Measurements from ENCODE around the gene C14orf180.

The C14orf180 gene

DNA sequence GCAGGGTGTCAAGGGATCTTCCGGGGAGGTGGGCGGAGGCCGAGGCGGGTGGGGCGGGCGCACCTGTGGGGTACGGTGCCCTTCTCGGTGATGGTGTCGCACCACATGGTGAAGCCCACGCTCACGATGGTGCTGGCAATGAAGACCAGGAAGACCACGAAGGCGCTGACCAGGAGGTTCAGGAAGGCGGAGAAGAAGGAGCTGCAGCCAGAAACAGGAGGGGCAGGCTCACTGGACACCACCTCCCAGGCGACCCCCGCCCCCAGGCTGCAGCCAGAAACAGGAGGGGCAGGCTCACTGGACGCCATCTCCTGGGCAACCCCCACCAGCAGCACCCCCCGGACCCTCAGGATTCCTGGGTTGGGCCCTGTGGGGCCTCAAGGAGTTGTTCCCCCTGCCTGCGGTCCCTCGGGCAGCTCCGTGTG, 17.4 kb downstream of the C14orf180 start:
- no peak for TF ChIP-seq KLF16 (tag by site-specific recombination; IDR thresholded peaks at IDR 0.05)
- no peak for TF ChIP-seq SETDB1 (IDR thresholded peaks at IDR 0.05; ENCODE audit: insufficient read length, low read length)
- no peak for TF ChIP-seq SP3 (tag by site-specific recombination; IDR thresholded peaks at IDR 0.05)
- TF ChIP-seq ZBTB11 (tag by site-specific recombination; conservative IDR thresholded peaks at IDR 0.05; ENCODE audit: low read depth), result no peak
- no peak for TF ChIP-seq ZNF266 (tag by site-specific recombination; IDR thresholded peaks at IDR 0.05; ENCODE audit: low read depth)
- no peak for TF ChIP-seq KLF1 (tag by site-specific recombination; IDR thresholded peaks at IDR 0.05)
- no peak for TF ChIP-seq ZNF19 (tag by site-specific recombination; IDR thresholded peaks at IDR 0.05; ENCODE audit: low read depth)
- TF ChIP-seq RBAK (tag by site-specific recombination; IDR thresholded peaks at IDR 0.05), result no peak
- TF ChIP-seq ZNF776 (tag by site-specific recombination; IDR thresholded peaks at IDR 0.05; ENCODE audit: borderline replicate concordance), result no peak
- TF ChIP-seq, protein P1, sequence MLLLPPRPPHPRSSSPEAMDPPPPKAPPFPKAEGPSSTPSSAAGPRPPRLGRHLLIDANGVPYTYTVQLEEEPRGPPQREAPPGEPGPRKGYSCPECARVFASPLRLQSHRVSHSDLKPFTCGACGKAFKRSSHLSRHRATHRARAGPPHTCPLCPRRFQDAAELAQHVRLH (tag by site-specific recombination; IDR thresholded peaks at IDR 0.05), result no peak
- TF ChIP-seq ZNF571 (tag by site-specific recombination; IDR thresholded peaks at IDR 0.05), result no peak
- TF ChIP-seq ZNF16 (tag by site-specific recombination; IDR thresholded peaks at IDR 0.05; ENCODE audit: low read depth), result no peak
- no peak for TF ChIP-seq ZNF513 (tag by site-specific recombination; IDR thresholded peaks at IDR 0.05)
- TF ChIP-seq ZNF292 (tag by site-specific recombination; IDR thresholded peaks at IDR 0.05; ENCODE audit: borderline replicate concordance, low read depth), result no peak
- no peak for TF ChIP-seq ZNF404 (tag by site-specific recombination; IDR thresholded peaks at IDR 0.05)
- no peak for TF ChIP-seq ZNF660 (tag by site-specific recombination; IDR thresholded peaks at IDR 0.05)
- no peak for TF ChIP-seq ZNF426 (tag by site-specific recombination; IDR thresholded peaks at IDR 0.05)
- no peak for TF ChIP-seq ZEB2 (tag by site-specific recombination; IDR thresholded peaks at IDR 0.05)
- H3K4me1 ChIP-seq (ENCODE audit: control insufficient read depth, insufficient read depth, low read length), result no peaks in the 10 kb centered on the region
- H3K4me3 ChIP-seq (ENCODE audit: low read depth, low read length), result no peak overlapping the region
- no peaks in the 10 kb centered on the region for H3K9me3 ChIP-seq (ENCODE audit: control insufficient read depth, insufficient read depth, low read depth, low read length)
- POLR2A ChIA-PET, result no interaction called here
- CTCF ChIA-PET, result no interaction called here
- no peak overlapping the region for H3K27ac ChIP-seq (ENCODE audit: extremely low read depth, low read depth, low read length)
- H3K36me3 ChIP-seq (ENCODE audit: control insufficient read depth in 2 of 2, insufficient read depth in 1 of 2, low read length in 2 of 2), result no peaks in the 10 kb centered on the region

DNA sequence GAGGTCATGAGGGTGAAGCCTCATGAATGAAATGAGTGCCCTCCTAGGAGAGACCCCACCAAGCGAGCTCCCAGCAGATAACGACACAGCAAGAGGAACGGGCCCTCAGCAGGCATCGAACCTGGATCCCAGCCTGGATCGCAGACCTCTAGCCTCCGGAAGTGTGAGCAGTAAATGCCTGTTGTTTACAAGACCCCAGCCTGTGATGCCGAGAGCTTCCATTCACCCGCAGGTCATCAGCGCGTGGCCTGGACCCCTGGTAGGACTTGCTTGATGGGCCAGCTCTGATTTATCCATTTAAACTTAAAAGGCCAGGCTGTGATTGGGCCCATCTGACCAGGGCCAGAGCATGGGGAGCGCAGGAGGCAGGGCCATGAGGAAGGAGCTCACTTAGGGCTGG, 18.0 kb downstream of the C14orf180 start:
- Histone ChIP-seq H3K4me3 (ENCODE audit: low read depth, low read length) (no peak overlapping the region), H3K4me1 (ENCODE audit: control insufficient read depth, insufficient read depth, low read length) (no peaks in the 10 kb centered on the region), H3K36me3 (ENCODE audit: control insufficient read depth in 2 of 2, insufficient read depth in 1 of 2, low read length in 2 of 2) (no peaks in the 10 kb centered on the region), H3K27ac (ENCODE audit: extremely low read depth, low read depth, low read length) (no peak overlapping the region), H3K9me3 (ENCODE audit: control insufficient read depth, insufficient read depth, low read depth, low read length) (no peaks in the 10 kb centered on the region)
- TF ChIP-seq ZNF341 (tag by site-specific recombination; IDR thresholded peaks at IDR 0.05; ENCODE audit: low read depth), result no peak
- no peak for TF ChIP-seq ZBTB7A (tag by site-specific recombination; IDR thresholded peaks at IDR 0.05; ENCODE audit: low read depth)
- TF ChIP-seq, protein P2, sequence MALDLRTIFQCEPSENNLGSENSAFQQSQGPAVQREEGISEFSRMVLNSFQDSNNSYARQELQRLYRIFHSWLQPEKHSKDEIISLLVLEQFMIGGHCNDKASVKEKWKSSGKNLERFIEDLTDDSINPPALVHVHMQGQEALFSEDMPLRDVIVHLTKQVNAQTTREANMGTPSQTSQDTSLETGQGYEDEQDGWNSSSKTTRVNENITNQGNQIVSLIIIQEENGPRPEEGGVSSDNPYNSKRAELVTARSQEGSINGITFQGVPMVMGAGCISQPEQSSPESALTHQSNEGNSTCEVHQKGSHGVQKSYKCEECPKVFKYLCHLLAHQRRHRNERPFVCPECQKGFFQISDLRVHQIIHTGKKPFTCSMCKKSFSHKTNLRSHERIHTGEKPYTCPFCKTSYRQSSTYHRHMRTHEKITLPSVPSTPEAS (tag by site-specific recombination; IDR thresholded peaks at IDR 0.05), result no peak
- no peak for TF ChIP-seq ZSCAN30 (tag by site-specific recombination; IDR thresholded peaks at IDR 0.05)
- POLR2A ChIA-PET, result no interaction called here
- CTCF ChIA-PET, result no interaction called here
